CD4-positive, alpha-beta T cell (primary cell): ENCODE data around the gene RAB23. TPM values are rescaled to one million over a fixed set of nuclear protein-coding genes. Genes with fewer than 3 reads are reported as not detected.

Source experiments
- ATAC-seq: fragments of 200-7000 bp; cut with Tn5 transposase; one replicate; pipeline ENCODE4 v1.10.0; 2022; ENCODE audit warnings: mild to moderate bottlenecking; ENCODE audit not compliant: poor library complexity
- CTCF ChIA-PET: fragments of 350-600 bp; sonication (Branson Sonifier 250); formaldehyde crosslinking; loops from one replicate; lab custom pipeline; 2021; ENCODE audit warnings: antibody characterized with exemption, inconsistent platforms; lab: Charles Lee
- POLR2A ChIA-PET: fragments of 350-600 bp; sonication (Branson Sonifier 250); formaldehyde crosslinking; loops from one replicate; lab custom pipeline; 2021; ENCODE audit warnings: antibody characterized with exemption, inconsistent platforms; lab: Charles Lee
- DNase-seq, 14 experiments: peaks; one replicate each; pipeline ENCODE4 v3.0.0-alpha.2; 2013 to 2020; ENCODE audit warnings: mixed read lengths in 2 of 14
- H3K27ac ChIP-seq, 2 donors: one replicate each; pipeline versions ENCODE4 v1.5.1 to v1.7.0; 2013; ENCODE audit warnings: low read length in 2 of 2, low read depth in 1 of 2, mild to moderate bottlenecking in 1 of 2
- H3K27me3 ChIP-seq, 2 experiments: 1 replicate in 1 of 2; 2 replicates in 1 of 2; pipeline versions ENCODE4 v1.6.1 to v1.7.0; 2013; ENCODE audit warnings: low read length in 2 of 2, control low read depth in 1 of 2, mild to moderate bottlenecking in 1 of 2, moderate library complexity in 1 of 2; ENCODE audit not compliant: insufficient read depth in 2 of 2, control insufficient read depth in 1 of 2
- H3K36me3 ChIP-seq: one replicate; pipeline ENCODE4 v1.6.1; 2013; ENCODE audit warnings: low read length, control low read depth; ENCODE audit not compliant: insufficient read depth
- H3K4me1 ChIP-seq: one replicate; pipeline ENCODE4 v1.6.1; 2013; ENCODE audit warnings: low read length, control low read depth; ENCODE audit not compliant: insufficient read depth
- H3K4me3 ChIP-seq: one replicate; pipeline ENCODE4 v1.5.1; 2013; ENCODE audit warnings: mild to moderate bottlenecking, low read length, moderate library complexity
- H3K9me3 ChIP-seq, 2 experiments: 1 replicate in 1 of 2; 2 replicates in 1 of 2; pipeline versions ENCODE4 v1.6.1 to v1.7.0; 2013; ENCODE audit warnings: low read length in 2 of 2, mild to moderate bottlenecking in 2 of 2, control low read depth in 1 of 2, moderate library complexity in 1 of 2; ENCODE audit not compliant: control insufficient read depth in 1 of 2, insufficient read depth in 1 of 2
- H3K27ac Mint-ChIP-seq: one replicate; pipeline ENCODE4 v1.8.0; 2020; ENCODE audit warnings: mixed read lengths
- H3K27me3 Mint-ChIP-seq: one replicate; pipeline ENCODE4 v1.8.0; 2021; ENCODE audit warnings: mixed read lengths
- H3K36me3 Mint-ChIP-seq: one replicate; pipeline ENCODE4 v1.8.0; 2021; ENCODE audit warnings: low read depth, mixed read lengths
- H3K4me1 Mint-ChIP-seq: one replicate; pipeline ENCODE4 v1.8.0; 2021; ENCODE audit warnings: low read depth, mixed read lengths
- H3K4me3 Mint-ChIP-seq: one replicate; pipeline ENCODE4 v1.8.0; 2020; ENCODE audit warnings: mild to moderate bottlenecking, mixed read lengths
- H3K9me3 Mint-ChIP-seq: one replicate; pipeline ENCODE4 v1.8.0; 2020; ENCODE audit warnings: mixed read lengths
- intact Hi-C, 2 experiments: fragments of 100-400 bp; cut with DNase I in 1 of 2; cut with micrococcal nuclease in 1 of 2; formaldehyde crosslinking; loops; one replicate each; pipeline versions ENCODE4 v1.15.1 to v1.9.0; 2023 to 2025; cut with DNase I, micrococcal nuclease
- total RNA-seq, 174 experiments: library from RNA in 2 of 174; stranded (reverse) in 2 of 174; gene quantifications; one replicate each; pipeline ENCODE4 v1.2.3 and lab custom pipeline; 2021 to 2026
- TF ChIP-seq, protein P1 (sequence below): fragments of 200-600 bp; IDR thresholded peaks from one replicate; pipeline ENCODE4 v1.8.0; 2022; ENCODE audit warnings: antibody characterized with exemption, mild to moderate bottlenecking

The RAB23 gene
- total RNA-seq, 2 experiments from 2014 or later: 0.45 to 0.49 TPM

- no peak overlapping the region for H3K27ac ChIP-seq
- Mint-ChIP-seq H3K36me3 (peaks cover 69% of the 10 kb centered on the region), H3K27me3 (no peaks in the 10 kb centered on the region), H3K4me1 (no peaks in the 10 kb centered on the region), H3K4me3 (no peak overlapping the region), H3K9me3 (peaks cover 6% of the 10 kb centered on the region), H3K27ac (no peak overlapping the region)
- ChIA-PET CTCF (interaction anchor here (1.5 kb wide), 1 partner anchor 12 kb away, joined by 3 read pairs; no protein-coding TSS in a partner anchor), POLR2A (no interaction called here)
- peaks cover 0 to 6% of the 10 kb centered on the region in 2 experiments for H3K9me3 ChIP-seq
- intact Hi-C loops: no loop called here
- DNase-seq (no peak), ATAC-seq (no peak)
- H3K4me3 ChIP-seq: no peak overlapping the region
- TF ChIP-seq, protein P1, sequence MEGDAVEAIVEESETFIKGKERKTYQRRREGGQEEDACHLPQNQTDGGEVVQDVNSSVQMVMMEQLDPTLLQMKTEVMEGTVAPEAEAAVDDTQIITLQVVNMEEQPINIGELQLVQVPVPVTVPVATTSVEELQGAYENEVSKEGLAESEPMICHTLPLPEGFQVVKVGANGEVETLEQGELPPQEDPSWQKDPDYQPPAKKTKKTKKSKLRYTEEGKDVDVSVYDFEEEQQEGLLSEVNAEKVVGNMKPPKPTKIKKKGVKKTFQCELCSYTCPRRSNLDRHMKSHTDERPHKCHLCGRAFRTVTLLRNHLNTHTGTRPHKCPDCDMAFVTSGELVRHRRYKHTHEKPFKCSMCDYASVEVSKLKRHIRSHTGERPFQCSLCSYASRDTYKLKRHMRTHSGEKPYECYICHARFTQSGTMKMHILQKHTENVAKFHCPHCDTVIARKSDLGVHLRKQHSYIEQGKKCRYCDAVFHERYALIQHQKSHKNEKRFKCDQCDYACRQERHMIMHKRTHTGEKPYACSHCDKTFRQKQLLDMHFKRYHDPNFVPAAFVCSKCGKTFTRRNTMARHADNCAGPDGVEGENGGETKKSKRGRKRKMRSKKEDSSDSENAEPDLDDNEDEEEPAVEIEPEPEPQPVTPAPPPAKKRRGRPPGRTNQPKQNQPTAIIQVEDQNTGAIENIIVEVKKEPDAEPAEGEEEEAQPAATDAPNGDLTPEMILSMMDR: no peak
- peaks cover 18% of the 10 kb centered on the region for H3K36me3 ChIP-seq
- H3K4me1 ChIP-seq: no peaks in the 10 kb centered on the region
- no peaks in the 10 kb centered on the region for H3K27me3 ChIP-seq
These were observed 58.2 kb downstream of the RAB23 start for GRCh38 chr6:57163956-57164355.

- no peak for DNase-seq
- ChIA-PET CTCF (interaction anchor here (1.3 kb wide), 1 partner anchor 9 kb away, joined by 3 read pairs; the partner anchor contains the start of gene BAG2), POLR2A (interaction anchor here (1.9 kb wide), 1 partner anchor 10 kb away, joined by 10 read pairs; the partner anchor contains the start of gene BAG2)
- H3K4me3 Mint-ChIP-seq: no peak overlapping the region
- no peaks in the 10 kb centered on the region for H3K27me3 ChIP-seq
- no peaks in the 10 kb centered on the region for H3K4me1 ChIP-seq
- no peak overlapping the region for H3K4me3 ChIP-seq
- H3K36me3 Mint-ChIP-seq: peaks cover 77% of the 10 kb centered on the region
- H3K36me3 ChIP-seq: peaks cover 18% of the 10 kb centered on the region
- H3K27ac Mint-ChIP-seq: no peak overlapping the region
- peaks cover 0 to 6% of the 10 kb centered on the region in 2 experiments for H3K9me3 ChIP-seq
- peaks cover 6% of the 10 kb centered on the region for H3K9me3 Mint-ChIP-seq
- TF ChIP-seq, protein P1: no peak
- intact Hi-C loops: no loop called here
- H3K27me3 Mint-ChIP-seq: no peaks in the 10 kb centered on the region
- no peak for ATAC-seq
- no peaks in the 10 kb centered on the region for H3K4me1 Mint-ChIP-seq
- H3K27ac ChIP-seq: no peak overlapping the region
These were observed 59.6 kb downstream of the RAB23 start for GRCh38 chr6:57162516-57162915.

- H3K36me3 ChIP-seq: peaks cover 21% of the 10 kb centered on the region
These were observed 60.1 kb downstream of the RAB23 start for GRCh38 chr6:57162028-57162427.

More at GRCh38 chr6:57162028-57162427, 60.1 kb downstream of the RAB23 start:
- no peak overlapping the region for H3K4me3 ChIP-seq
- Mint-ChIP-seq H3K4me1 (no peaks in the 10 kb centered on the region), H3K27ac (no peak overlapping the region), H3K27me3 (no peaks in the 10 kb centered on the region), H3K36me3 (peaks cover 77% of the 10 kb centered on the region), H3K9me3 (peaks cover 6% of the 10 kb centered on the region), H3K4me3 (no peak overlapping the region)
- no peak overlapping the region for H3K27ac ChIP-seq
- ATAC-seq: no peak
- ChIA-PET POLR2A (interaction anchor here (1.9 kb wide), 1 partner anchor 10 kb away, joined by 10 read pairs; the partner anchor contains the start of gene BAG2), CTCF (no interaction called here)
- no peaks in the 10 kb centered on the region for H3K27me3 ChIP-seq
- no peaks in the 10 kb centered on the region for H3K4me1 ChIP-seq
- no peak for DNase-seq
- TF ChIP-seq, protein P1: no peak
- intact Hi-C loops: no loop called here
- peaks cover 0 to 6% of the 10 kb centered on the region in 2 experiments for H3K9me3 ChIP-seq
